Measurements from ENCODE around the gene RYR1. TPM values are rescaled to one million over a fixed set of nuclear protein-coding genes. Genes with fewer than 3 reads are reported as not detected.

RYR1 gene
- total and polyA plus RNA-seq, 2 donors (not counting 1 experiment from before 2014, with no cell fraction given), result 0.43 to 3.8 TPM

- no peak overlapping the region for H3K9ac ChIP-seq (ENCODE audit: low read length)
- H2AFZ ChIP-seq (ENCODE audit: insufficient read depth, low read depth, low read length, poor library complexity, severe bottlenecking), result no peak overlapping the region
- TF ChIP-seq CTCF (IDR thresholded peaks at IDR 0.05) (no peak), EZH2 (IDR thresholded peaks at IDR 0.05; ENCODE audit: borderline replicate concordance, insufficient read depth, low read depth, low read length, poor library complexity, severe bottlenecking) (no peak)
- H3K27me3 ChIP-seq (replicated peaks in 1 of 4; ENCODE audit: control extremely low read depth in 1 of 4, control insufficient read depth in 3 of 4, insufficient read depth in 4 of 4, low read length in 3 of 4), result peaks cover 0 to 5% (median 0%) of the 10 kb centered on the region in 4 experiments
- intact Hi-C loops (cut with micrococcal nuclease), result no loop called here
- no peaks in the 10 kb centered on the region for H3K36me3 ChIP-seq (replicated peaks in 1 of 2; ENCODE audit: control extremely low read depth in 1 of 2, control insufficient read depth in 1 of 2, extremely low read depth in 1 of 2, insufficient read depth in 2 of 2, low read length in 1 of 2)
- no peak overlapping the region for H3K27ac ChIP-seq (ENCODE audit: low read length in 2 of 2)
- DNase-seq (no peak), ATAC-seq (ENCODE audit: low read depth) (no peak)
- no peaks in the 10 kb centered on the region for H4K20me1 ChIP-seq (ENCODE audit: control insufficient read depth, insufficient read depth, low read length, poor library complexity, severe bottlenecking)
- H3K4me3 Mint-ChIP-seq, result no peak overlapping the region
- no peak overlapping the region for H3K27ac Mint-ChIP-seq
- ChIA-PET CTCF (interaction anchor here (0.7 kb wide), 1 partner anchor 152 kb away, joined by 3 read pairs; no protein-coding TSS in a partner anchor), POLR2A (no interaction called here)
- WGBS (ENCODE audit: insufficient coverage), result 92% methylated on average over 2 of the region's 2 CpGs
- peaks cover 3 to 9% of the 10 kb centered on the region in 2 donors for H3K4me1 ChIP-seq (ENCODE audit: control insufficient read depth in 2 of 2, insufficient read depth in 2 of 2, low read length in 2 of 2)
- no peak overlapping the region for H3K4me3 ChIP-seq (ENCODE audit: control extremely low read depth in 1 of 5, extremely low read depth in 1 of 5, insufficient read depth in 1 of 5, low read depth in 2 of 5, low read length in 4 of 5)
- peaks cover 15% of the 10 kb centered on the region for H3K27me3 Mint-ChIP-seq
- H3K4me1 Mint-ChIP-seq, result peaks cover 6% of the 10 kb centered on the region
- no peaks in the 10 kb centered on the region for H3K79me2 ChIP-seq (ENCODE audit: control insufficient read depth, insufficient read depth, low read length)
- H3K4me2 ChIP-seq (replicated peaks; ENCODE audit: low read depth, low read length, poor library complexity, severe bottlenecking), result no peak overlapping the region
- H3K9me3 ChIP-seq (ENCODE audit: control extremely low read depth in 1 of 3, control insufficient read depth in 2 of 3, insufficient read depth in 1 of 3, low read length in 2 of 3), result peaks cover 0 to 15% (median 0%) of the 10 kb centered on the region in 3 donors
- H3K9me3 Mint-ChIP-seq (ENCODE audit: insufficient read depth), result no peaks in the 10 kb centered on the region
Measured at GRCh38 chr19:38509027-38509426, 75.5 kb downstream of the RYR1 start.

- Mint-ChIP-seq H3K27ac (no peak overlapping the region), H3K27me3 (peaks cover 15% of the 10 kb centered on the region), H3K4me1 (peaks cover 12% of the 10 kb centered on the region), H3K9me3 (ENCODE audit: insufficient read depth) (no peaks in the 10 kb centered on the region), H3K4me3 (no peak overlapping the region)
- intact Hi-C loops (cut with micrococcal nuclease), result no loop called here
- Histone ChIP-seq H2AFZ (ENCODE audit: insufficient read depth, low read depth, low read length, poor library complexity, severe bottlenecking) (no peak overlapping the region), H3K9me3 (ENCODE audit: control extremely low read depth in 1 of 3, control insufficient read depth in 2 of 3, insufficient read depth in 1 of 3, low read length in 2 of 3) (peaks cover 0 to 14% (median 0%) of the 10 kb centered on the region in 3 donors), H3K4me3 (ENCODE audit: control extremely low read depth in 1 of 5, extremely low read depth in 1 of 5, insufficient read depth in 1 of 5, low read depth in 2 of 5, low read length in 4 of 5) (no peak overlapping the region), H3K27me3 (replicated peaks in 1 of 4; ENCODE audit: control extremely low read depth in 1 of 4, control insufficient read depth in 3 of 4, insufficient read depth in 4 of 4, low read length in 3 of 4) (peaks cover 0 to 8% (median 0%) of the 10 kb centered on the region in 4 experiments), H3K36me3 (replicated peaks in 1 of 2; ENCODE audit: control extremely low read depth in 1 of 2, control insufficient read depth in 1 of 2, extremely low read depth in 1 of 2, insufficient read depth in 2 of 2, low read length in 1 of 2) (no peaks in the 10 kb centered on the region), H3K4me2 (replicated peaks; ENCODE audit: low read depth, low read length, poor library complexity, severe bottlenecking) (no peak overlapping the region), H3K79me2 (ENCODE audit: control insufficient read depth, insufficient read depth, low read length) (no peaks in the 10 kb centered on the region), H3K27ac (ENCODE audit: low read length in 2 of 2) (no peak overlapping the region), H3K4me1 (ENCODE audit: control insufficient read depth in 2 of 2, insufficient read depth in 2 of 2, low read length in 2 of 2) (peaks cover 6 to 16% of the 10 kb centered on the region in 2 donors), H3K9ac (ENCODE audit: low read length) (no peak overlapping the region), H4K20me1 (ENCODE audit: control insufficient read depth, insufficient read depth, low read length, poor library complexity, severe bottlenecking) (no peaks in the 10 kb centered on the region)
- no peak for ATAC-seq (ENCODE audit: low read depth)
- TF ChIP-seq CTCF (IDR thresholded peaks at IDR 0.05), result no peak
- TF ChIP-seq EZH2 (IDR thresholded peaks at IDR 0.05; ENCODE audit: borderline replicate concordance, insufficient read depth, low read depth, low read length, poor library complexity, severe bottlenecking), result no peak
- ChIA-PET CTCF (interaction anchor here (1.3 kb wide), 1 partner anchor 9 kb away, joined by 3 read pairs; no protein-coding TSS in a partner anchor), POLR2A (no interaction called here)
- 87% methylated on average over 10 of the region's 10 CpGs for WGBS (ENCODE audit: insufficient coverage)
- no peak for DNase-seq
Measured at GRCh38 chr19:38511074-38511708, 77.7 kb downstream of the RYR1 start.

Measured in B cell (primary cell).